Common myeloid progenitor, CD34-positive (primary cell): Measurements from ENCODE around the gene OTOP1. TPM values are rescaled to one million over a fixed set of nuclear protein-coding genes. Genes with fewer than 3 reads are reported as not detected.

Experiments used
- CTCF ChIA-PET: fragments of 350-600 bp; sonication (Branson Sonifier 250); formaldehyde crosslinking; loops from one replicate; lab custom pipeline; 2021; ENCODE audit warnings: antibody characterized with exemption; lab: Charles Lee
- POLR2A ChIA-PET: fragments of 350-600 bp; sonication (Branson Sonifier 250); formaldehyde crosslinking; loops from one replicate; lab custom pipeline; 2021; ENCODE audit warnings: antibody characterized with exemption; lab: Charles Lee
- DNase-seq, 3 donors: peaks; one replicate each; pipeline versions ENCODE4 v3.0.0 to v3.0.0-alpha.2; 2013
- H3K27ac ChIP-seq, 2 experiments: 1 replicate in 1 of 2; 2 replicates in 1 of 2; pipeline ENCODE4 v1.7.0; 2013; ENCODE audit warnings: inconsistent platforms in 2 of 2, low read length in 2 of 2, mild to moderate bottlenecking in 2 of 2, low read depth in 1 of 2, moderate library complexity in 1 of 2; ENCODE audit not compliant: severe bottlenecking in 2 of 2, insufficient read depth in 1 of 2, poor library complexity in 1 of 2
- H3K27me3 ChIP-seq, 5 experiments: replicated peaks in 2 of 5; 1 replicate in 3 of 5; 2 replicates in 2 of 5; pipeline versions ENCODE4 v1.6.1 to v1.7.0; 2013; ENCODE audit warnings: low read length in 4 of 5, mild to moderate bottlenecking in 2 of 5, moderate library complexity in 2 of 5, inconsistent platforms in 1 of 5; ENCODE audit not compliant: insufficient read depth in 5 of 5, control insufficient read depth in 4 of 5
- H3K36me3 ChIP-seq, 4 experiments: 1 replicate in 2 of 4; 2 replicates in 2 of 4; pipeline versions ENCODE4 v1.6.1 to v1.7.0; 2013; ENCODE audit warnings: low read length in 3 of 4, control low read depth in 1 of 4, mild to moderate bottlenecking in 1 of 4; ENCODE audit not compliant: control insufficient read depth in 4 of 4, insufficient read depth in 4 of 4
- H3K4me1 ChIP-seq, 4 experiments: 1 replicate in 3 of 4; 2 replicates in 1 of 4; pipeline versions ENCODE4 v1.6.1 to v1.7.1; 2013; ENCODE audit warnings: low read length in 3 of 4, mild to moderate bottlenecking in 3 of 4, control low read depth in 1 of 4, inconsistent platforms in 1 of 4, moderate library complexity in 1 of 4; ENCODE audit not compliant: control insufficient read depth in 4 of 4, insufficient read depth in 4 of 4; ENCODE audit errors: control extremely low read depth in 1 of 4
- H3K4me3 ChIP-seq, 7 experiments: 1 replicate in 4 of 7; 2 replicates in 3 of 7; pipeline versions ENCODE4 v1.5.1 to v1.7.0; 2013; ENCODE audit warnings: mild to moderate bottlenecking in 7 of 7, low read length in 6 of 7, moderate library complexity in 6 of 7, inconsistent platforms in 2 of 7, low read depth in 2 of 7, control low read depth in 1 of 7; ENCODE audit not compliant: insufficient read depth in 4 of 7, control insufficient read depth in 1 of 7; ENCODE audit errors: extremely low read depth in 1 of 7
- H3K9me3 ChIP-seq, 5 experiments: 1 replicate in 4 of 5; 2 replicates in 1 of 5; pipeline versions ENCODE4 v1.6.1 to v1.7.1; 2013; ENCODE audit warnings: low read length in 4 of 5, mild to moderate bottlenecking in 2 of 5, inconsistent platforms in 1 of 5, low read depth in 1 of 5, moderate library complexity in 1 of 5; ENCODE audit not compliant: control insufficient read depth in 4 of 5, insufficient read depth in 2 of 5; ENCODE audit errors: control extremely low read depth in 1 of 5
- WGBS: methylation state at CpG from one replicate; pipeline ENCODE4 v1.1.5; 2013; ENCODE audit not compliant: insufficient coverage; 5-methylcytosine and 5-hydroxymethylcytosine counted together
- polyA plus RNA-seq: library from polyadenylated mRNA; unstranded; fragments of 120-200 nt; gene quantifications from one replicate; pipeline ENCODE4 v1.2.1, GENCODE V29; 2013

The OTOP1 gene, protein sequence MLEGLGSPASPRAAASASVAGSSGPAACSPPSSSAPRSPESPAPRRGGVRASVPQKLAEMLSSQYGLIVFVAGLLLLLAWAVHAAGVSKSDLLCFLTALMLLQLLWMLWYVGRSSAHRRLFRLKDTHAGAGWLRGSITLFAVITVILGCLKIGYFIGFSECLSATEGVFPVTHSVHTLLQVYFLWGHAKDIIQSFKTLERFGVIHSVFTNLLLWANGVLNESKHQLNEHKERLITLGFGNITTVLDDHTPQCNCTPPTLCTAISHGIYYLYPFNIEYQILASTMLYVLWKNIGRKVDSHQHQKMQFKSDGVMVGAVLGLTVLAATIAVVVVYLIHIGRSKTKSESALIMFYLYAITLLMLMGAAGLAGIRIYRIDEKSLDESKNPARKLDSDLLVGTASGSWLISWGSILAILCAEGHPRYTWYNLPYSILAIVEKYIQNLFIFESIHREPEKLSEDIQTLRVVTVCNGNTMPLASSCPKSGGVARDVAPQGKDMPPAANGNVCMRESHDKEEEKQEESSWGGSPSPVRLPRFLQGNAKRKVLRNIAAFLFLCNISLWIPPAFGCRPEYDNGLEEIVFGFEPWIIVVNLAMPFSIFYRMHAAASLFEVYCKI
- not detected for polyA plus RNA-seq

- H3K27me3 ChIP-seq: peaks cover under 1 to 87% (median 21%) of the 10 kb centered on the region in 5 experiments
- CTCF ChIA-PET: no interaction called here
Measured at GRCh38 chr4:4226606-4227438, at the start of gene OTOP1. Gene OTOP1 (minus strand): TSS chr4:4226929. CDS start chr4:4226864, 65 bp downstream.

GRCh38 chr4:4274226-4274625 lies 47.5 kb upstream of the OTOP1 start:
- H3K27me3 ChIP-seq: no peaks in the 10 kb centered on the region
- H3K4me1 ChIP-seq: peaks cover 0 to 1% (median 0%) of the 10 kb centered on the region in 4 experiments
- no peak overlapping the region for H3K4me3 ChIP-seq
- H3K36me3 ChIP-seq: peaks cover 14 to 68% (median 52%) of the 10 kb centered on the region in 4 experiments
- no peak overlapping the region for H3K27ac ChIP-seq
- H3K9me3 ChIP-seq: no peaks in the 10 kb centered on the region
- WGBS: over 99% methylated on average over 11 of the region's 14 CpGs
- CTCF ChIA-PET: interaction anchor here (1.1 to 1.6 kb wide), 4 partner anchors 11 to 64 kb away, joined by 3 to 5 read pairs (median 4); no protein-coding TSS in a partner anchor
- no peak for DNase-seq
- POLR2A ChIA-PET: no interaction called here

More at GRCh38 chr4:4226606-4227438, at the start of gene OTOP1:
- no peak for DNase-seq
- Histone ChIP-seq H3K4me1 (no peaks in the 10 kb centered on the region), H3K27ac (no peak within 1 kb of the TSS), H3K36me3 (no peaks in the 10 kb centered on the region), H3K9me3 (peaks cover 0 to 6% (median 4%) of the 10 kb centered on the region in 5 experiments), H3K4me3 (peak within 1 kb of the TSS in 1 of 7 experiments; percentile 19)
- 17% methylated on average over 56 of the region's 82 CpGs for WGBS
- POLR2A ChIA-PET: no interaction called here

- Histone ChIP-seq H3K4me1 (peaks cover 0 to 3% (median 0%) of the 10 kb centered on the region in 4 experiments), H3K27ac (no peak overlapping the region), H3K27me3 (no peaks in the 10 kb centered on the region), H3K9me3 (no peaks in the 10 kb centered on the region), H3K36me3 (peaks cover 11 to 66% (median 47%) of the 10 kb centered on the region in 4 experiments), H3K4me3 (no peak overlapping the region)
- WGBS: 100% methylated on average over 3 of the region's 10 CpGs
- ChIA-PET CTCF (interaction anchor here (1.9 kb wide), 1 partner anchor 12 kb away, joined by 10 read pairs; no protein-coding TSS in a partner anchor), POLR2A (no interaction called here)
- no peak for DNase-seq
Measured at GRCh38 chr4:4271912-4272311, 45.2 kb upstream of the OTOP1 start.

DNA sequence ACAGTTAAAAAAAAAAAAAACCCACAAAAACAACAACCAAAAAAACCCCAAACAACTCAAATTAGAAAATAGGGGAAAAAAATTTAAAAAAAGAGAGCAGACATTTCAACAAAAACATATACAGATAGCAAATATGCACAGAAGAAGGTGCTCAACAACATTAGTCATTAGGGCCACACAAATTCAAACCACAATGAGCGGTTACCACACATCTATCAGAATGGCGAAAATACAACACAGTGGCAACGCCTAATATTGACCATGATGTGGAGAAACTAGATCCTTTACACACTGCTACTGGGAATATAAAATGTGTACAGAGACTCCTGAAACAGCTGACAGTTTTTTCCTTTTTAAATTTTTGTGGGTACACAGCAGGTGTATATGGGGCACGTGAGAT lies 43.8 kb upstream of the OTOP1 start:
- 100% methylated on average over 3 of the region's 4 CpGs for WGBS
- no peaks in the 10 kb centered on the region for H3K9me3 ChIP-seq
- H3K4me3 ChIP-seq: no peak overlapping the region
- DNase-seq: no peak
- no peak overlapping the region for H3K27ac ChIP-seq
- no peaks in the 10 kb centered on the region for H3K27me3 ChIP-seq
- peaks cover 11 to 66% (median 45%) of the 10 kb centered on the region in 4 experiments for H3K36me3 ChIP-seq
- H3K4me1 ChIP-seq: peaks cover 0 to 3% (median 0%) of the 10 kb centered on the region in 4 experiments
- POLR2A ChIA-PET: no interaction called here
- CTCF ChIA-PET: no interaction called here

DNA sequence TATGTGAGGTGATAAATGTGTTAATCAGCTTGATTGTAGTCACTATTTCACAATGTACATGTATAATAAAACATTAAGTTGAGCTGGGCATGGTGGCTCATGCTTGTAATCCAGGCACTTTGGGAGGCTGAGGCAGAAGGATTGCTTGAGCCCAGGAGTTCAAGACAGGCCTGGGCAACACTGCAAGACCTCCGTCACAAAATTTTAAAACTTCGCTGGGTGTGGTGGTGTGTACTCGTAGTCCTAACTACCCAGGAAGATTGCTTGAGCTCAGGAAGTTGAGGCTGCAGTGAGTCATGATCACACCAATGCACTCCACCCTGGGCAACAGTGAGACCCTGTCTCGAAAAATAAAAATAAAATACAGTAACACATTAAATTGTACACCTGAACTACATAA lies 43.1 kb upstream of the OTOP1 start:
- Histone ChIP-seq H3K27ac (no peak overlapping the region), H3K36me3 (peaks cover 11 to 62% (median 45%) of the 10 kb centered on the region in 4 experiments), H3K9me3 (no peaks in the 10 kb centered on the region), H3K4me3 (no peak overlapping the region), H3K4me1 (peaks cover 0 to 3% (median 0%) of the 10 kb centered on the region in 4 experiments), H3K27me3 (no peaks in the 10 kb centered on the region)
- CTCF ChIA-PET: no interaction called here
- DNase-seq: peak in 1 of 3 donors; percentile 11
- WGBS: no CpG with 5 or more reads among the region's 4 CpGs
- POLR2A ChIA-PET: no interaction called here

DNA sequence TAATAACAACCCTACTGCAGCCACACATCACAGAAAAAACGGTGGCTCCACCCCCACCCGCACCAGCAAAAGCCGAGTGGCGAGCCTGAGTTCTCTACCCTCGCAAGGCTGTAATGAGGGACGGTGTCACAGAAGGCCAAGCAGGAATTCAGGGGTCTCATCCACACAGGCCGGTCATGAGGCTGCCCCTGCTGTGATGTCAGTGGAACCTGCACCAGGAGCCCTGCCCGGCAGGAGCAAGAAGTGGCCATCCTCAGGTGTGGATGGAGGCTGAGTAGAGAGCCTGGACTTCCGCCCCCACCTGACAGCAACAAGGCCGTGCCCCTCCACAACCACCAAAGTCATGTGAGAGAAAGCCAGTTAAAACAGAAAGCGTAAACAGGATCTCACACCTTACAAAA lies 42.6 kb upstream of the OTOP1 start:
- Histone ChIP-seq H3K9me3 (no peaks in the 10 kb centered on the region), H3K27ac (no peak overlapping the region), H3K36me3 (peaks cover 11 to 57% (median 41%) of the 10 kb centered on the region in 4 experiments), H3K27me3 (no peaks in the 10 kb centered on the region), H3K4me3 (no peak overlapping the region), H3K4me1 (peaks cover 0 to 3% (median 0%) of the 10 kb centered on the region in 4 experiments)
- ChIA-PET POLR2A (no interaction called here), CTCF (no interaction called here)
- WGBS: 97% methylated on average over 9 of the region's 11 CpGs
- no peak for DNase-seq
